ENCODE results near the gene OR4D6.
"Not testable (repeated sequence)": the region's sequence is repeated elsewhere in the genome, so short reads cannot be mapped to it uniquely, and the experiment has no call there.

The OR4D6 gene

GRCh38 chr11:59456661-59457060, at the start of gene OR4D6:
OR4D6 (plus strand) TSS chr11:59456961; CDS start chr11:59456961, 0 bp downstream.
- DNase-seq (ENCODE audit: low read depth in 1 of 2, low spot score in 1 of 2), result no peak
- in situ Hi-C loops (cut with HindIII; ENCODE audit: low pct_unique_long_range_greater_than_20kb, low sequenced_read_pairs), result no loop called here
- TF ChIP-seq JUND (IDR thresholded peaks at IDR 0.05; ENCODE audit: low read depth), result no peak

- in situ Hi-C loops (cut with HindIII; ENCODE audit: low pct_unique_long_range_greater_than_20kb, low sequenced_read_pairs), result no loop called here
- no peak for TF ChIP-seq JUND (IDR thresholded peaks at IDR 0.05; ENCODE audit: low read depth)
- DNase-seq (ENCODE audit: low read depth in 1 of 2, low spot score in 1 of 2), result no peak
Observed at GRCh38 chr11:59413646-59414045, 43.1 kb upstream of the OR4D6 start.

GRCh38 chr11:59415111-59415510, 41.6 kb upstream of the OR4D6 start:
- in situ Hi-C loops (cut with HindIII; ENCODE audit: low pct_unique_long_range_greater_than_20kb, low sequenced_read_pairs), result no loop called here
- no peak for DNase-seq (ENCODE audit: low read depth in 1 of 2, low spot score in 1 of 2)
- no peak for TF ChIP-seq JUND (IDR thresholded peaks at IDR 0.05; ENCODE audit: low read depth)

- no peak for TF ChIP-seq JUND (IDR thresholded peaks at IDR 0.05; ENCODE audit: low read depth)
- no peak for DNase-seq (ENCODE audit: low read depth in 1 of 2, low spot score in 1 of 2)
- in situ Hi-C loops (cut with HindIII; ENCODE audit: low pct_unique_long_range_greater_than_20kb, low sequenced_read_pairs), result no loop called here
Observed at GRCh38 chr11:59416613-59417012, 40.1 kb upstream of the OR4D6 start.

GRCh38 chr11:59417023-59417422, 39.7 kb upstream of the OR4D6 start:
- DNase-seq (ENCODE audit: low read depth in 1 of 2, low spot score in 1 of 2), result no peak
- no peak for TF ChIP-seq JUND (IDR thresholded peaks at IDR 0.05; ENCODE audit: low read depth)
- in situ Hi-C loops (cut with HindIII; ENCODE audit: low pct_unique_long_range_greater_than_20kb, low sequenced_read_pairs), result no loop called here

GRCh38 chr11:59418156-59418555, 38.6 kb upstream of the OR4D6 start:
- in situ Hi-C loops (cut with HindIII; ENCODE audit: low pct_unique_long_range_greater_than_20kb, low sequenced_read_pairs), result no loop called here
- no peak for DNase-seq (ENCODE audit: low read depth in 1 of 2, low spot score in 1 of 2)
- no peak for TF ChIP-seq JUND (IDR thresholded peaks at IDR 0.05; ENCODE audit: low read depth)

- in situ Hi-C loops (cut with HindIII; ENCODE audit: low pct_unique_long_range_greater_than_20kb, low sequenced_read_pairs), result no loop called here
- DNase-seq (ENCODE audit: low read depth in 1 of 2, low spot score in 1 of 2), result no peak
- no peak for TF ChIP-seq JUND (IDR thresholded peaks at IDR 0.05; ENCODE audit: low read depth)
Observed at GRCh38 chr11:59423835-59424234, 32.9 kb upstream of the OR4D6 start.

- TF ChIP-seq JUND (IDR thresholded peaks at IDR 0.05; ENCODE audit: low read depth), result no peak
- in situ Hi-C loops (cut with HindIII; ENCODE audit: low pct_unique_long_range_greater_than_20kb, low sequenced_read_pairs), result no loop called here
- no peak for DNase-seq (ENCODE audit: low read depth in 1 of 2, low spot score in 1 of 2)
Observed at GRCh38 chr11:59425131-59425530, 31.6 kb upstream of the OR4D6 start.

GRCh38 chr11:59426361-59427067, 30.2 kb upstream of the OR4D6 start, which contains the start of gene OR5A2:
OR5A2 (minus strand) TSS chr11:59426413; CDS start chr11:59422953, 3,460 bp downstream.
- in situ Hi-C loops (cut with HindIII; ENCODE audit: low pct_unique_long_range_greater_than_20kb, low sequenced_read_pairs), result no loop called here
- TF ChIP-seq JUND (IDR thresholded peaks at IDR 0.05; ENCODE audit: low read depth), result no peak
- no peak for DNase-seq (ENCODE audit: low read depth in 1 of 2, low spot score in 1 of 2)

GRCh38 chr11:59427068-59427382, 29.7 kb upstream of the OR4D6 start:
- no peak for DNase-seq (ENCODE audit: low read depth in 1 of 2, low spot score in 1 of 2)
- TF ChIP-seq JUND (IDR thresholded peaks at IDR 0.05; ENCODE audit: low read depth), result no peak
- in situ Hi-C loops (cut with HindIII; ENCODE audit: low pct_unique_long_range_greater_than_20kb, low sequenced_read_pairs), result no loop called here

GRCh38 chr11:59429924-59430516, 26.7 kb upstream of the OR4D6 start:
- TF ChIP-seq JUND (IDR thresholded peaks at IDR 0.05; ENCODE audit: low read depth), result no peak
- peak; percentile 34 to 83 for DNase-seq (ENCODE audit: low read depth in 1 of 2, low spot score in 1 of 2)
- in situ Hi-C loops (cut with HindIII; ENCODE audit: low pct_unique_long_range_greater_than_20kb, low sequenced_read_pairs), result no loop called here

- no peak for DNase-seq (ENCODE audit: low read depth in 1 of 2, low spot score in 1 of 2)
- in situ Hi-C loops (cut with HindIII; ENCODE audit: low pct_unique_long_range_greater_than_20kb, low sequenced_read_pairs), result no loop called here
- TF ChIP-seq JUND (IDR thresholded peaks at IDR 0.05; ENCODE audit: low read depth), result no peak
Observed at GRCh38 chr11:59436169-59436568, 20.6 kb upstream of the OR4D6 start, which contains the start of gene OR5A1. OR5A1 (plus strand) TSS chr11:59436469; CDS start chr11:59443169, 6,700 bp downstream.

- DNase-seq (ENCODE audit: low read depth in 1 of 2, low spot score in 1 of 2), result no peak
- TF ChIP-seq JUND (IDR thresholded peaks at IDR 0.05; ENCODE audit: low read depth), result no peak
- in situ Hi-C loops (cut with HindIII; ENCODE audit: low pct_unique_long_range_greater_than_20kb, low sequenced_read_pairs), result no loop called here
Observed at GRCh38 chr11:59437770-59438169, 19.0 kb upstream of the OR4D6 start.

GRCh38 chr11:59445624-59446023, 11.1 kb upstream of the OR4D6 start:
- DNase-seq (ENCODE audit: low read depth in 1 of 2, low spot score in 1 of 2); in situ Hi-C loops (cut with HindIII; ENCODE audit: low pct_unique_long_range_greater_than_20kb, low sequenced_read_pairs): not testable (repeated sequence)
